ENCODE data around the gene ZNF121. TPM values are rescaled to one million over a fixed set of nuclear protein-coding genes. Genes with fewer than 3 reads are reported as not detected.

Gene ZNF121
- total and polyA plus RNA-seq, 7 donors: 3.0 to 32.2 (median 15.6) TPM

GRCh38 chr19:9523885-9524474, 60.3 kb downstream of the ZNF121 start:
- DNase-seq: no peak
- Histone ChIP-seq H3K27ac (no peak overlapping the region), H3K4me1 (no peaks in the 10 kb centered on the region), H3K9me3 (peaks cover 95% of the 10 kb centered on the region), H3K4me3 (no peak overlapping the region), H3K27me3 (ENCODE audit: insufficient read depth in 3 of 3, low read length in 2 of 3) (no peaks in the 10 kb centered on the region), H3K36me3 (ENCODE audit: insufficient read depth in 1 of 2, low read depth in 1 of 2) (peaks cover 26 to 30% of the 10 kb centered on the region in 2 donors)
- ATAC-seq: no peak
- intact Hi-C loops (cut with DNase I): no loop called here
- WGBS, 3 donors: 96 to 100% (median 100%) methylated on average over 1 of the region's 1 CpG
- no peak for TF ChIP-seq CTCF (IDR thresholded peaks at IDR 0.05)

Other genes with a start within 250 kb of the ZNF121 start
- gene ZNF177, start 221.5 kb downstream of the ZNF121 start, total RNA-seq: 1 to 10 TPM in 1 of 4 donors, under 1 TPM in 2, not detected in 1; 0.25 to 1.7 (median 0.34) TPM
- gene ZNF177, start 221.5 kb downstream of the ZNF121 start, polyA plus RNA-seq: under 1 TPM; 0.17 to 0.33 (median 0.29) TPM
- 1 to 10 TPM; 4.1 to 8.1 (median 5.4) TPM for gene ZNF266, start 148.9 kb downstream of the ZNF121 start, total RNA-seq
- gene ZNF266, start 148.9 kb downstream of the ZNF121 start, polyA plus RNA-seq: 1 to 10 TPM; 5.7 to 7.0 (median 6.2) TPM
- under 1 TPM in 1 of 4 donors, not detected in 3; 0.48 TPM for gene ZNF560, start 85.9 kb downstream of the ZNF121 start, total RNA-seq
- under 1 TPM in 2 of 3 donors, not detected in 1; 0.01 to 0.04 TPM for gene ZNF560, start 85.9 kb downstream of the ZNF121 start, polyA plus RNA-seq
- 10 to 100 TPM in 1 of 4 donors, 1 to 10 TPM in 3; 5.2 to 12.3 (median 7.4) TPM for gene ZNF426, start 45.9 kb downstream of the ZNF121 start, total RNA-seq
- gene ZNF426, start 45.9 kb downstream of the ZNF121 start, polyA plus RNA-seq: 1 to 10 TPM; 2.1 to 6.2 (median 3.4) TPM
- gene ZNF561, start 36.7 kb upstream of the ZNF121 start, total RNA-seq: 10 to 100 TPM in 3 of 4 donors, 1 to 10 TPM in 1; 8.2 to 17.9 (median 14.3) TPM
- 10 to 100 TPM in 2 of 3 donors, 1 to 10 TPM in 1; 8.7 to 20.5 (median 19.3) TPM for gene ZNF561, start 36.7 kb upstream of the ZNF121 start, polyA plus RNA-seq
- 10 to 100 TPM in 2 of 4 donors, 1 to 10 TPM in 2; 5.1 to 17.6 (median 10.2) TPM for gene ZNF562, start 90.6 kb upstream of the ZNF121 start, total RNA-seq
- 1 to 10 TPM; 1.5 to 8.6 (median 5.0) TPM for gene ZNF562, start 90.6 kb upstream of the ZNF121 start, polyA plus RNA-seq
- gene ZNF846, start 184.2 kb upstream of the ZNF121 start, total RNA-seq: 1 to 10 TPM; 2.1 to 6.8 (median 4.2) TPM
- 1 to 10 TPM; 1.7 to 6.5 (median 2.5) TPM for gene ZNF846, start 184.2 kb upstream of the ZNF121 start, polyA plus RNA-seq
- 10 to 100 TPM; 10.4 to 22.1 (median 12.9) TPM for gene FBXL12, start 234.6 kb upstream of the ZNF121 start, total RNA-seq
- 10 to 100 TPM; 11.4 to 16.6 (median 16.1) TPM for gene FBXL12, start 234.6 kb upstream of the ZNF121 start, polyA plus RNA-seq
- 100 to 1,000 TPM; 262 to 368 (median 315) TPM for gene UBL5, start 243.4 kb upstream of the ZNF121 start, total RNA-seq
- 100 to 1,000 TPM; 581 to 659 (median 643) TPM for gene UBL5, start 243.4 kb upstream of the ZNF121 start, polyA plus RNA-seq